OCI-LY7 (cell line): ENCODE data around the gene SSB. TPM values are rescaled to one million over a fixed set of nuclear protein-coding genes. Genes with fewer than 3 reads are reported as not detected.

Source experiments
- BruUV-seq: library from RNA; stranded (reverse); fragments of 400-500 nt; replicated peaks from 2 replicates; lab custom pipeline; 2021; lab: Mats Ljungman, UMichigan
- CTCF ChIA-PET: fragments of 300-600 bp; sonication (Branson Sonifier 250); formaldehyde crosslinking; loops from one replicate; lab custom pipeline; 2022; ENCODE audit warnings: antibody characterized with exemption; ENCODE audit not compliant: unreplicated experiment; lab: Charles Lee
- POLR2A ChIA-PET: fragments of 300-600 bp; sonication (Branson Sonifier 250); formaldehyde crosslinking; loops from one replicate; lab custom pipeline; 2022; ENCODE audit warnings: antibody characterized with exemption; lab: Charles Lee
- DNase-seq: peaks from one replicate; pipeline ENCODE4 v3.0.0-alpha.2; 2015; ENCODE audit warnings: low spot score
- H2AFZ ChIP-seq: fragments of 200-600 bp; sonication (generic), shearing (Covaris generic); 2 replicates; pipeline ENCODE4 v1.6.1; 2014; ENCODE audit warnings: mild to moderate bottlenecking, antibody characterized with exemption, low read length, moderate library complexity
- H3K27ac ChIP-seq: fragments of 200-600 bp; sonication (generic); 2 replicates; pipeline ENCODE4 v1.5.1; 2014; ENCODE audit warnings: mixed run types, low read depth, mild to moderate bottlenecking, moderate library complexity, low read length, inconsistent platforms; ENCODE audit not compliant: poor library complexity, severe bottlenecking
- H3K36me3 ChIP-seq: fragments of 200-600 bp; sonication (generic); 2 replicates; pipeline ENCODE4 v1.6.1; 2014; ENCODE audit warnings: mild to moderate bottlenecking, antibody characterized with exemption, low read length, moderate library complexity, mixed read lengths; ENCODE audit not compliant: insufficient read depth
- H3K4me1 ChIP-seq: fragments of 200-600 bp; sonication (generic); 2 replicates; pipeline ENCODE4 v1.5.1; 2014; ENCODE audit warnings: mild to moderate bottlenecking, low read length; ENCODE audit not compliant: insufficient read depth, poor library complexity, severe bottlenecking
- H3K4me2 ChIP-seq: fragments of 200-600 bp; sonication (generic); 2 replicates; pipeline ENCODE4 v1.6.1; 2014; ENCODE audit warnings: mild to moderate bottlenecking, low read length
- H3K4me3 ChIP-seq: fragments of 200-600 bp; sonication (generic); 2 replicates; pipeline ENCODE4 v1.5.1; 2014; ENCODE audit warnings: mild to moderate bottlenecking, low read depth, low read length; ENCODE audit not compliant: poor library complexity, severe bottlenecking
- H3K79me2 ChIP-seq: fragments of 200-600 bp; sonication (generic); 2 replicates; pipeline ENCODE4 v1.6.1; 2016; ENCODE audit warnings: low read depth, mild to moderate bottlenecking, low read length, moderate library complexity, mixed read lengths; ENCODE audit not compliant: insufficient read depth
- H3K9me2 ChIP-seq: fragments of 200-600 bp; sonication (generic); 2 replicates; pipeline ENCODE4 v1.6.1; 2016; ENCODE audit warnings: mild to moderate bottlenecking, low read length, mixed read lengths; ENCODE audit not compliant: insufficient read depth
- H3K9me3 ChIP-seq: fragments of 200-600 bp; sonication (generic); 2 replicates; pipeline ENCODE4 v1.6.1; 2014; ENCODE audit warnings: mild to moderate bottlenecking, mixed run types, low read length, mixed read lengths
- H4K20me1 ChIP-seq: fragments of 200-600 bp; sonication (generic); 2 replicates; pipeline ENCODE4 v1.6.1; 2014; ENCODE audit warnings: mild to moderate bottlenecking, antibody characterized with exemption, low read length, moderate library complexity, mixed read lengths; ENCODE audit not compliant: insufficient read depth
- CTCF ChIP-seq: fragments of 200-600 bp; sonication (generic); conservative IDR thresholded peaks from 2 replicates; pipeline ENCODE4 v1.5.1; 2014; ENCODE audit warnings: mild to moderate bottlenecking, antibody characterized with exemption, low read length, moderate library complexity, mixed read lengths
- EZH2phosphoT487 ChIP-seq: fragments of 200-600 bp; sonication (generic); IDR thresholded peaks from 2 replicates; pipeline ENCODE4 v1.6.1; 2018; ENCODE audit warnings: low read depth, borderline replicate concordance, mild to moderate bottlenecking, mixed run types, antibody characterized with exemption, low read length, moderate library complexity, mixed read lengths
- intact Hi-C: fragments of 100-400 bp; cut with micrococcal nuclease; formaldehyde crosslinking; loops from one replicate; pipeline ENCODE4 v1.10.0; 2022; ENCODE audit not compliant: unreplicated experiment
- total RNA-seq, 2 experiments: library from RNA; depleted of rRNA in 1 of 2; stranded (reverse); fragments of >200 nt in 1 of 2; shearing (Covaris generic) in 1 of 2; gene quantifications; 2 replicates each; pipeline ENCODE4 v1.2.3, GENCODE V29; 2014 to 2022

SSB gene
- total RNA-seq, 2 experiments from 2014 or later, result 126 to 173 TPM

- H3K9me3 ChIP-seq, result no peaks in the 10 kb centered on the region
- DNase-seq, result no peak
- ChIA-PET POLR2A (interaction anchor here (0.6 kb wide), 1 partner anchor 901 kb away, joined by 3 read pairs; no protein-coding TSS in a partner anchor), CTCF (no interaction called here)
- intact Hi-C loops, result no loop called here
- BruUV-seq, result no TSS peak
- no peak overlapping the region for H3K4me2 ChIP-seq
- H3K4me1 ChIP-seq, result no peaks in the 10 kb centered on the region
- no peaks in the 10 kb centered on the region for H3K79me2 ChIP-seq
- no peak overlapping the region for H2AFZ ChIP-seq
- H4K20me1 ChIP-seq, result no peaks in the 10 kb centered on the region
- H3K4me3 ChIP-seq, result no peak overlapping the region
- no peaks in the 10 kb centered on the region for H3K36me3 ChIP-seq
- H3K9me2 ChIP-seq, result no peaks in the 10 kb centered on the region
- TF ChIP-seq EZH2phosphoT487, result no peak
- TF ChIP-seq CTCF, result no peak
- no peak overlapping the region for H3K27ac ChIP-seq
Observed at GRCh38 chr2:169771612-169772011, 27.1 kb upstream of the SSB start.

- Histone ChIP-seq H3K79me2 (no peaks in the 10 kb centered on the region), H3K4me3 (no peak overlapping the region), H3K27ac (no peak overlapping the region), H3K4me2 (no peak overlapping the region), H3K9me2 (no peaks in the 10 kb centered on the region), H3K4me1 (no peaks in the 10 kb centered on the region), H3K9me3 (no peaks in the 10 kb centered on the region), H4K20me1 (no peaks in the 10 kb centered on the region), H2AFZ (no peak overlapping the region), H3K36me3 (no peaks in the 10 kb centered on the region)
- TF ChIP-seq CTCF, result no peak
- no peak for TF ChIP-seq EZH2phosphoT487
- intact Hi-C loops, result no loop called here
- DNase-seq, result no peak
- ChIA-PET CTCF (no interaction called here), POLR2A (interaction anchor here (0.6 to 1.2 kb wide), 2 partner anchors 22 to 28 kb away, joined by 3 read pairs; no protein-coding TSS in a partner anchor)
- no TSS peak for BruUV-seq
Observed at GRCh38 chr2:169772651-169773050, 26.0 kb upstream of the SSB start.

- intact Hi-C loops, result no loop called here
- H3K79me2 ChIP-seq, result no peaks in the 10 kb centered on the region
- TF ChIP-seq EZH2phosphoT487, result no peak
- TF ChIP-seq CTCF, result no peak
- H3K4me1 ChIP-seq, result no peaks in the 10 kb centered on the region
- H3K4me3 ChIP-seq, result no peak overlapping the region
- no peak overlapping the region for H3K27ac ChIP-seq
- ChIA-PET CTCF (no interaction called here), POLR2A (interaction anchor here (1.0 to 1.4 kb wide), 3 partner anchors 76 to 155 kb away, joined by 3 to 5 read pairs (median 4); no protein-coding TSS in a partner anchor)
- no peaks in the 10 kb centered on the region for H3K9me3 ChIP-seq
- BruUV-seq, result no TSS peak
- no peaks in the 10 kb centered on the region for H3K9me2 ChIP-seq
- DNase-seq, result no peak
- H3K36me3 ChIP-seq, result no peaks in the 10 kb centered on the region
- no peak overlapping the region for H3K4me2 ChIP-seq
- H2AFZ ChIP-seq, result no peak overlapping the region
- no peaks in the 10 kb centered on the region for H4K20me1 ChIP-seq
Observed at GRCh38 chr2:169775354-169775753, 23.3 kb upstream of the SSB start.
